GM19452 (cell line): ENCODE results near the gene TNS2.

Experiments
- ATAC-seq: cut with Tn5 transposase; IDR thresholded peaks from one replicate; pipeline ENCODE4 v1.9.1; 2021; ENCODE audit not compliant: unreplicated experiment

TNS2 gene

GRCh38 chr12:53044052-53044581 is 5.7 kb upstream of the TNS2 start:
- no peak for ATAC-seq

GRCh38 chr12:53044896-53045695 is 4.8 kb upstream of the TNS2 start:
- no peak for ATAC-seq

DNA sequence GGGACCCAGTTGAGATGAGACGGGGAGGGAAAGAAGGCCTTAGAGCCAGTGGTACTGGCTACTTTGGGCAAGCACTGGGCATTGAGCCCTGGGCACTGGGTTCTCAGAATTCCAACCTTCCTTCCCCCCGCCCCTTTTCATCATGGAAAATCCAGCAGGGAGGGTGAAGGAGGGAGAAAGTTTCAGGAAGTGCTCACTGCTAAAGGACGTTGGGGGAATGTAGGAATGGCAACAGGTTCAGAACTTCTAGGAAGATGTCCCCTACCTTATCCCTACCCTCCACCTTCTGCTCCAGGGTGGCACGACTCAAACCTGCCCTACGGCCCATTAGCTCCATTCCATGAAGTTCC is 4.2 kb upstream of the TNS2 start:
- ATAC-seq = no peak

DNA sequence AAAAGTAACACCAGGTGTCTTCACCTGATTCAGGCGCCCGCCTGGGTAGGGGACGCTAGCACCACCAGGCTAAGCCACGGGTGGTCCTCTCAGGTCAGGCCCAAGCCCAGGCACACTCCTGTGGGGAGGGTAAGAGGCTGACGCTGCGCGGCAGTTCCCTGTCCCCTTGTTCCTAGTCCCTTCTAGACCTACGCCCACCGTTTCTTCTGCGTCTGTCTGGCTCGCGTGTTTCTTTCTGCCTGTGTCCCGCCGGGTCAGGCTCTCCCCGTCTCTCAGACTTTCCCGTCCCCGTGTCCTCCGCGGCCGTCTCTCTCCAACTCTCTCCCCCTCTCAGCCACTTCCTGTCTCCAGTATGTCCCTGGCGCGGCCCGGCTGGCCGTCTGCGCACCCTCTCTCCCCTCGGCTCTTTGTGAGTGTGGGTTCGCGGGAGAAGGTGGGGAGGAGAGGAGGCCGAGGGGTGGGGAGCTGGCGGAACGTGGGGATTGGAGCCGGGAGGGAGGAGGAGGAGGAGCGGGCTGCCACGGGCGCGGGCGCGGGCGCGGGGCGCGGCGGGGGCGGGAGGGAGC is 3.1 kb upstream of the TNS2 start:
- ATAC-seq = peak; percentile 38

GRCh38 chr12:53047221-53048032 is 2.4 kb upstream of the TNS2 start:
- ATAC-seq = peak; percentile 55

GRCh38 chr12:53048033-53048779 is 1.7 kb upstream of the TNS2 start:
- ATAC-seq = no peak

DNA sequence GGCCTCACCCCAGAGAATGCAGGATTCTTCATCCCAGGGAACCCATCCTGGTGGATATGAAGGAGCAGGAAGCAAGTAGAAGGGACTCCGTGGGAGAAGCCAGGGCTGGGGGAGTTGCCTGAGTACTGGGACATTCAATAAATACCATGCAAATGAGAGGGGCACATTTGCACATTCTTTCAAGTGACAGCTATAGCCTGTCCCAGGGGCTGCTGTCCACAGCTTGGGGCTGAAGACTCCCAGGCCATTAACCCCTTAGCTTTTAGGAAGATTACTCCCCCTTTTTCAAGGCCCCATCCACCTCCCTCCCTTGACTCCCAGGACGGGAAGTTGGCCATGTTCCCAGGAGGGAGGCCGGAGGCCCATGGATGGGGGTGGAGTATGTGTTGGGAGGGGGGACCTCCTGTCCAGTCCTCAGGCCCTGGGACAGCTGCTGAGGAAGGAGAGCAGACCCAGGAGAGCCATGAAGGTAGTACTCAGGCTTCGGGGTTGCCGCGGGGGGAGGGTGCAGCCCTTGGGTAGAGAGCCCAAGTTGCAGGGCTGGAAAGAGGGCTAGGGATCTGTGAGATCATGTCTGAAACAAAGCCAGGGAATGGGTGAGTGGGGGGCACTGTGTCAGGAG is 974 bp upstream of the TNS2 start:
- no peak for ATAC-seq

DNA sequence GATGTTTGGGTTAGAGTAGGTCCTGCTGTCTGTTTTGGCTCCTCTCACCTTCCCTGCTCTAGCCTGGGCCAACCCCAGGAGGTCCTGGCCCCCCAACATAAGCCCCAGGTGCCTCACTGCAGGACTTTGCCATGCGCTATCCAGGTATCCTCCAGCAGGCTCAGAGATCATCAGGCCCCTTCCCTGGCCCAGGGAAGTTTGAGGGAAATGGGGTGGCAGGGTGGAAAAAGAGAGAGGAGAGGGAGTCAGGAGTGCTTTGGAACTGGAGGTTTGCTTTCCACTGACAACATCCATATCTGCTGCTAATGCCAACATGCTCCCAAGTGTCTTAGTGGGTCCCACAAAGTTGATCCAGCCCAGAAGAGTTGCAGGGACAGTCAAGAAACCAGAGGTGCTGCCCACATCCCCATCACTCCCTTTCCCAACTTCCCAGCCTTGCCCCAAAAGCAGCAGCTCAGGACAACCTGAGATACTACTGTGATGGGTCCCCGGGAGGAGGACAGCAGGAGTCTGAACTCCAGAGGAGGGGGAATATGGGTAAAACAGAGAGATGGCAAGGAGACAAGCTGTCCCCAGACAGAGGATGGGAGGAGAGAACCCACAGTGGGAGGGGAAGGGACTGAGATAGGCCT is 677 bp downstream of the TNS2 start:
- no peak for ATAC-seq

GRCh38 chr12:53051058-53051880 is 1.4 kb downstream of the TNS2 start:
- no peak for ATAC-seq

- ATAC-seq = no peak
Measured at GRCh38 chr12:53051881-53052412, 2.1 kb downstream of the TNS2 start.

DNA sequence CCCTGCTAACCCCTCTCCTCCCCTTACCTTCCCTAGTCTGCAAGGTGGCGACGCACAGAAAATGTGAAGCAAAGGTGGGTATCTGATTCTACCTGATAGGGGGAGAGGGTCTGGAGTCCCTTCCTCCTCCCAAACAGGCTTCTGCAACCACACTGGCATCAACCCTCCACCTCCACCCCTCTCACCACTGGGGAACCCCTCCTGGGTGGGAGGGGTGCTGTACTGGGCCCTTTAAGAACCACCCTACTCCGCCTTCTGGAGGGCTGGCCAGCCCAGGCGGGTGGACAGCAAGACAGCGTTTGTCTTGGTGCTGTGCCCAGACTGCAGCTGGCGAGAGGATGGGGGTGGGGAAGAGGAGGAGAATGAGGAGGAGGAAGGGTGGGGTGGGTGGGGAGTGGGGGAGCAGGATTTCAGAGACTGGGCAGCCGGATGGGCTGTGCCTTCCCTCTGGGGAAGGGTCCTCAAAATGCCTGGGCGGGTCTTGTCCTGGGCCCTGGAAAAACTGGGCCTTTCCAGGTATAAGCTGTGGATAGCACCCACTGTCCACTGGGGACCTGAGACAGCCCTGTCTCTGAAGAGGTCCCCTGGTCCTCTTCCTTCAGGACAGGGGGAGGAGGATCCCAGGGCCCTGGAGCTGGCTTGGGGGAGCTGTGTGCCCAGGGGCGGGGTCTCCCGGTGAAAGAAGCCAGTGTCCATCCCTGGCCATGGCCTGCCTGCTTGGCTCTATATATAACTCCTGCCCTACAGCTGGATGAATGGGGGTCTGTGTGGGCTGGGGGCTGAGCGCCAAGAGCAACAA is 2.8 kb downstream of the TNS2 start:
- ATAC-seq = no peak

GRCh38 chr12:53053218-53054111 is 3.6 kb downstream of the TNS2 start:
- ATAC-seq = no peak

DNA sequence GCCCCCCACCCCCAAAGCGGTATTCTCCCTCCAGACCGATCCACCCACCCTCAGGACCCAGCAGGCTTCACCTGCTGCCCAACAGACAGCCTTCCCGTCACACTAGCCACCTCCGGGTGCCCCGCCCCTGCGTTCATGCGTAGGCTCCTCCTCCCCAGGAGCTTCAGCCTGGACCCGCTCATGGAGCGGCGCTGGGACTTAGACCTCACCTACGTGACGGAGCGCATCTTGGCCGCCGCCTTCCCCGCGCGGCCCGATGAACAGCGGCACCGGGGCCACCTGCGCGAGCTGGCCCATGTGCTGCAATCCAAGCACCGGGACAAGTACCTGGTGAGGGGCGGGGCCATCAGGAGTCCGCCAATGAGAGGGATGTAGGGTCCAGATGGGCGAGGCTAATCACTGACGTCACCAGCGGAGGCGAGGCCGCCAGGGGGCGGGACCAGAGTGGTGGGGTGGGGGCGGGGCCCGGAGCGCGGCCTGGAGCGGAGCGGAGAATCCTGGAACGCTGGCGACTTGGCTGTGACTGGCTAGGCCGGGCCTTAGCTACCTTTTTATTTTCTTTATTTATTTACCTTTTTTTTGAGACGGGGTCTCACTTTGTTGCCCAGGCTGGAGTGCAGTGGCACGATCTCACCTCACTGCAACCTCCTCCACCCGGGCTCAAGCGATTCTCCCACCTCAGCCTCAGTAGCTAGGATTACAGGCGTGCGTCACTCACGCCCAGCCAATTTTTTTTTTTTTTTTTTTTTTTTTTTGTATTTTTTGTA is 4.4 kb downstream of the TNS2 start:
- peak; percentile 77 for ATAC-seq

- ATAC-seq = no peak
Measured at GRCh38 chr12:53055471-53056266, 5.8 kb downstream of the TNS2 start.

- ATAC-seq = no peak
Measured at GRCh38 chr12:53056296-53056695, 6.4 kb downstream of the TNS2 start.

DNA sequence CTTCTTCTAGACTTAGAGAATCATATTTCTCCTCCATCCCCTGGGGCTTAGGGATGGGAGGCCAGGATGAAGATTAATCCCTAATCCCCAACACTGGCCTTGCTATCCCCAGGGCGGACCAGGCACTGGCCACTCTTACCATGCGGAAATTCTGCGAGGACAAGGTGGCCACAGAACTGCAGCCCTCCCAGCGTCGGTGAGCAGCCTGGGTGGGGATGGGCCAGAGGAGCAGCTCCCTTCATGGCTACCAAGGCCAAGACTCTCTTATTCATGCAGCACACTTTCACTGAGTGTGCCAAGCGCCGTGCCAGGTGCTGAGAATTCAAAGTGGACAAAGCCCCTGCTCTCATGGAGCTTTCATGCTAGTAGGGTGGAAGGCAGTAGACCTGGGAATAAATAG is 7.0 kb downstream of the TNS2 start:
- no peak for ATAC-seq
